ENCODE data around the gene ASTL.

DNA sequence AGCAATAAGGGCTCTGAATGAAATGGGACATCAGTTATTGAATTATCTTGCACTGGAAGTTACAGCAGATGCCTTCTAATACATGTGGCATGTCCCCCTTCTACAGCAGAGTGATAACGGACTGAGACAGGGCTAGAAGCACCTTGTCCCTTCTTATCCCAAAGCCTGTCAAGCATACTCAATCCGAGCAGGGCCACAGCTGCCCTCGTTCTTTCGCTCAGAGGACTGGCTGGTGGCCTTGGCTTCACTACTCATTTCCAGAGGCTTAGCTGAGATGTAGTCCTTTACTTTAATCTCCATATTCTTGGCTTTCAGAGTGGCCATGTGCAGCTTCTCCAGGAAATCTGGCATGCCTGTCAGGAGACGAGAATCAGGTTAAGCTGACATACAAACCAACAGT is 48.3 kb upstream of the ASTL start:
- no peak for TF ChIP-seq POLR2A (IDR thresholded peaks at IDR 0.05; ENCODE audit: borderline replicate concordance, extremely low read depth, insufficient read depth, insufficient read length)
- TF ChIP-seq CEBPB (IDR thresholded peaks at IDR 0.05; ENCODE audit: low read depth) = no peak
- no peak for TF ChIP-seq MAX (IDR thresholded peaks at IDR 0.05)
- TF ChIP-seq, protein P1, sequence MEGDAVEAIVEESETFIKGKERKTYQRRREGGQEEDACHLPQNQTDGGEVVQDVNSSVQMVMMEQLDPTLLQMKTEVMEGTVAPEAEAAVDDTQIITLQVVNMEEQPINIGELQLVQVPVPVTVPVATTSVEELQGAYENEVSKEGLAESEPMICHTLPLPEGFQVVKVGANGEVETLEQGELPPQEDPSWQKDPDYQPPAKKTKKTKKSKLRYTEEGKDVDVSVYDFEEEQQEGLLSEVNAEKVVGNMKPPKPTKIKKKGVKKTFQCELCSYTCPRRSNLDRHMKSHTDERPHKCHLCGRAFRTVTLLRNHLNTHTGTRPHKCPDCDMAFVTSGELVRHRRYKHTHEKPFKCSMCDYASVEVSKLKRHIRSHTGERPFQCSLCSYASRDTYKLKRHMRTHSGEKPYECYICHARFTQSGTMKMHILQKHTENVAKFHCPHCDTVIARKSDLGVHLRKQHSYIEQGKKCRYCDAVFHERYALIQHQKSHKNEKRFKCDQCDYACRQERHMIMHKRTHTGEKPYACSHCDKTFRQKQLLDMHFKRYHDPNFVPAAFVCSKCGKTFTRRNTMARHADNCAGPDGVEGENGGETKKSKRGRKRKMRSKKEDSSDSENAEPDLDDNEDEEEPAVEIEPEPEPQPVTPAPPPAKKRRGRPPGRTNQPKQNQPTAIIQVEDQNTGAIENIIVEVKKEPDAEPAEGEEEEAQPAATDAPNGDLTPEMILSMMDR (IDR thresholded peaks at IDR 0.05 in 2 of 3, conservative IDR thresholded peaks at IDR 0.05 in 1 of 3; ENCODE audit: borderline replicate concordance in 1 of 3, insufficient read depth in 1 of 3, low read depth in 2 of 3, low read length in 2 of 3) = no peak
- no peak for TF ChIP-seq POLR2AphosphoS5 (IDR thresholded peaks at IDR 0.05; ENCODE audit: low read depth, low read length)
- TF ChIP-seq SP1 (IDR thresholded peaks at IDR 0.05; ENCODE audit: low read depth) = no peak
- TF ChIP-seq CBX3 (IDR thresholded peaks at IDR 0.05; ENCODE audit: low read depth) = no peak
- TF ChIP-seq ZBTB33 (IDR thresholded peaks at IDR 0.05; ENCODE audit: extremely low read depth, insufficient replicate concordance, low read length) = no peak
- TF ChIP-seq, protein P2, sequence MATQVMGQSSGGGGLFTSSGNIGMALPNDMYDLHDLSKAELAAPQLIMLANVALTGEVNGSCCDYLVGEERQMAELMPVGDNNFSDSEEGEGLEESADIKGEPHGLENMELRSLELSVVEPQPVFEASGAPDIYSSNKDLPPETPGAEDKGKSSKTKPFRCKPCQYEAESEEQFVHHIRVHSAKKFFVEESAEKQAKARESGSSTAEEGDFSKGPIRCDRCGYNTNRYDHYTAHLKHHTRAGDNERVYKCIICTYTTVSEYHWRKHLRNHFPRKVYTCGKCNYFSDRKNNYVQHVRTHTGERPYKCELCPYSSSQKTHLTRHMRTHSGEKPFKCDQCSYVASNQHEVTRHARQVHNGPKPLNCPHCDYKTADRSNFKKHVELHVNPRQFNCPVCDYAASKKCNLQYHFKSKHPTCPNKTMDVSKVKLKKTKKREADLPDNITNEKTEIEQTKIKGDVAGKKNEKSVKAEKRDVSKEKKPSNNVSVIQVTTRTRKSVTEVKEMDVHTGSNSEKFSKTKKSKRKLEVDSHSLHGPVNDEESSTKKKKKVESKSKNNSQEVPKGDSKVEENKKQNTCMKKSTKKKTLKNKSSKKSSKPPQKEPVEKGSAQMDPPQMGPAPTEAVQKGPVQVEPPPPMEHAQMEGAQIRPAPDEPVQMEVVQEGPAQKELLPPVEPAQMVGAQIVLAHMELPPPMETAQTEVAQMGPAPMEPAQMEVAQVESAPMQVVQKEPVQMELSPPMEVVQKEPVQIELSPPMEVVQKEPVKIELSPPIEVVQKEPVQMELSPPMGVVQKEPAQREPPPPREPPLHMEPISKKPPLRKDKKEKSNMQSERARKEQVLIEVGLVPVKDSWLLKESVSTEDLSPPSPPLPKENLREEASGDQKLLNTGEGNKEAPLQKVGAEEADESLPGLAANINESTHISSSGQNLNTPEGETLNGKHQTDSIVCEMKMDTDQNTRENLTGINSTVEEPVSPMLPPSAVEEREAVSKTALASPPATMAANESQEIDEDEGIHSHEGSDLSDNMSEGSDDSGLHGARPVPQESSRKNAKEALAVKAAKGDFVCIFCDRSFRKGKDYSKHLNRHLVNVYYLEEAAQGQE (IDR thresholded peaks at IDR 0.05; ENCODE audit: low read depth) = no peak
- TF ChIP-seq TCF7L2 (IDR thresholded peaks at IDR 0.05; ENCODE audit: borderline replicate concordance, extremely low read depth, insufficient read depth, insufficient read length) = no peak
- TF ChIP-seq EZH2phosphoT487 (IDR thresholded peaks at IDR 0.05; ENCODE audit: borderline replicate concordance) = no peak
- no peak for TF ChIP-seq RAD21 (IDR thresholded peaks at IDR 0.05; ENCODE audit: low read depth)
- no peak for TF ChIP-seq SIN3A (IDR thresholded peaks at IDR 0.05; ENCODE audit: low read depth)
